A673 (cell line): ENCODE measurements around the gene SECTM1. TPM values are rescaled to one million over a fixed set of nuclear protein-coding genes. Genes with fewer than 3 reads are reported as not detected.

Experiments
- BruUV-seq: library from RNA; stranded (reverse); fragments of 400-500 nt; replicated peaks from 2 replicates; lab custom pipeline; 2021; lab: Mats Ljungman, UMichigan
- CTCF ChIA-PET: fragments of 300-600 bp; sonication (Branson Sonifier 250); formaldehyde crosslinking; loops from one replicate; lab custom pipeline; 2022; ENCODE audit warnings: antibody characterized with exemption; lab: Charles Lee
- POLR2A ChIA-PET: fragments of 300-600 bp; sonication (Branson Sonifier 250); formaldehyde crosslinking; loops from one replicate; lab custom pipeline; 2022; ENCODE audit warnings: antibody characterized with exemption; ENCODE audit not compliant: low non-redundant PET; lab: Charles Lee
- DNase-seq: peaks from one replicate; pipeline ENCODE4 v3.0.0-alpha.2; 2015; ENCODE audit warnings: low spot score
- H3K27ac ChIP-seq: fragments of 200-600 bp; sonication (generic); 2 replicates; pipeline ENCODE4 v1.5.1; 2016; ENCODE audit warnings: mixed run types, low read depth, mild to moderate bottlenecking, mixed read lengths, antibody characterized with exemption, low read length; ENCODE audit not compliant: poor library complexity, severe bottlenecking
- H3K27me3 ChIP-seq: fragments of 200-600 bp; sonication (generic); replicated peaks from 2 replicates; pipeline ENCODE4 v1.6.1; 2017; ENCODE audit warnings: mixed run types, low read depth, mild to moderate bottlenecking, mixed read lengths, antibody characterized with exemption, low read length; ENCODE audit not compliant: insufficient read depth, poor library complexity
- H3K36me3 ChIP-seq: fragments of 200-600 bp; sonication (generic); 2 replicates; pipeline ENCODE4 v1.6.1; 2016; ENCODE audit warnings: mixed run types, mild to moderate bottlenecking, mixed read lengths, antibody characterized with exemption, low read length; ENCODE audit not compliant: insufficient read depth, poor library complexity, severe bottlenecking
- H3K4me1 ChIP-seq: fragments of 200-600 bp; sonication (generic); 2 replicates; pipeline ENCODE4 v1.6.1; 2017; ENCODE audit warnings: mixed run types, mild to moderate bottlenecking, mixed read lengths, antibody characterized with exemption, low read length; ENCODE audit not compliant: insufficient read depth, poor library complexity, severe bottlenecking
- H3K4me3 ChIP-seq: fragments of 200-600 bp; sonication (generic); 2 replicates; pipeline ENCODE4 v1.5.1; 2016; ENCODE audit warnings: low read depth, mixed run types, mild to moderate bottlenecking, mixed read lengths, low read length; ENCODE audit not compliant: poor library complexity, severe bottlenecking
- H3K9me3 ChIP-seq: fragments of 200-600 bp; sonication (generic); 2 replicates; pipeline ENCODE4 v1.6.1; 2016; ENCODE audit warnings: mixed run types, low read depth, mild to moderate bottlenecking, mixed read lengths, antibody characterized with exemption, low read length; ENCODE audit not compliant: poor library complexity, severe bottlenecking
- CTCF ChIP-seq: fragments of 300-800, 200-600 bp; sonication (generic); conservative IDR thresholded peaks from 2 replicates; pipeline ENCODE4 v1.5.1; 2017; ENCODE audit warnings: low read depth, mild to moderate bottlenecking, antibody characterized with exemption, low read length, moderate library complexity, mixed read lengths
- EZH2 ChIP-seq: fragments of 200-600 bp; sonication (generic); IDR thresholded peaks from 2 replicates; pipeline ENCODE4 v1.6.1; 2017; ENCODE audit warnings: borderline replicate concordance, low read depth, mild to moderate bottlenecking, mixed read lengths, antibody characterized with exemption, low read length; ENCODE audit not compliant: poor library complexity, severe bottlenecking
- intact Hi-C: fragments of 100-400 bp; cut with micrococcal nuclease; formaldehyde crosslinking; loops from one replicate; pipeline ENCODE4 v1.10.0; 2022; ENCODE audit not compliant: unreplicated experiment
- total RNA-seq: library from RNA; stranded (reverse); gene quantifications from 2 replicates; pipeline ENCODE4 v1.2.3, GENCODE V29; 2021

Gene SECTM1
- total RNA-seq, 1 experiment from 2014 or later = 1.4 TPM

DNA sequence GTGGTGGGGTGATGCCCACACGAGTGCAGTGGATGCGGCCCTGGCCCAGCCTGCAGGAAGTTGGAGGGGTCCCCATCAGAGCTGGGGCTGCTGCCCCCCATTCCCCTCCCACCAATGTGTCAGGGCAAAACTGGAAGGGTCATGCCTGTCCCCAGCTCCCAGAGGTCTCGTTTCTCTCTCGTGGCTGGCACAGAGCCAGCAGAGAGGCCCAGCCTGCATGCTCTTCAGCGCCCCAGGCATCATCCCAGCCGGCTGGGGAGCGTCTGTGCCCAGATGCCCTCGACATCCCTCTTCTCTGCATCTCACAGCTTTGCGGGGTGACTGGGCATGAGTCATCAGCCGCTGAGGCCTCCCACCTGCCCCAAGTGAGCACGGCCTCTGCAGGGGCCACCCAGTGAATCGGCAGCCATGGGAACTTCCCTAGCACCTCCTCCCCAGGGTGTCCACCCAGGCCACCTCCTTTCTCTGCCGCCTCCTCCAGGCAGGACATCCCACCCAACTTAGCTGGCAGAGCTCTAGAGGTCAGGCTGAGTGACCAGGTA lies 50.3 kb downstream of the SECTM1 start:
- intact Hi-C loops = no loop called here
- H3K27ac ChIP-seq = no peak overlapping the region
- H3K9me3 ChIP-seq = no peaks in the 10 kb centered on the region
- no peaks in the 10 kb centered on the region for H3K36me3 ChIP-seq
- ChIA-PET CTCF (no interaction called here), POLR2A (no interaction called here)
- no TSS peak for BruUV-seq
- no peaks in the 10 kb centered on the region for H3K27me3 ChIP-seq
- peak; percentile 45 for DNase-seq
- no peak overlapping the region for H3K4me3 ChIP-seq
- TF ChIP-seq CTCF (no peak), EZH2 (no peak)
- peaks cover 9% of the 10 kb centered on the region for H3K4me1 ChIP-seq

DNA sequence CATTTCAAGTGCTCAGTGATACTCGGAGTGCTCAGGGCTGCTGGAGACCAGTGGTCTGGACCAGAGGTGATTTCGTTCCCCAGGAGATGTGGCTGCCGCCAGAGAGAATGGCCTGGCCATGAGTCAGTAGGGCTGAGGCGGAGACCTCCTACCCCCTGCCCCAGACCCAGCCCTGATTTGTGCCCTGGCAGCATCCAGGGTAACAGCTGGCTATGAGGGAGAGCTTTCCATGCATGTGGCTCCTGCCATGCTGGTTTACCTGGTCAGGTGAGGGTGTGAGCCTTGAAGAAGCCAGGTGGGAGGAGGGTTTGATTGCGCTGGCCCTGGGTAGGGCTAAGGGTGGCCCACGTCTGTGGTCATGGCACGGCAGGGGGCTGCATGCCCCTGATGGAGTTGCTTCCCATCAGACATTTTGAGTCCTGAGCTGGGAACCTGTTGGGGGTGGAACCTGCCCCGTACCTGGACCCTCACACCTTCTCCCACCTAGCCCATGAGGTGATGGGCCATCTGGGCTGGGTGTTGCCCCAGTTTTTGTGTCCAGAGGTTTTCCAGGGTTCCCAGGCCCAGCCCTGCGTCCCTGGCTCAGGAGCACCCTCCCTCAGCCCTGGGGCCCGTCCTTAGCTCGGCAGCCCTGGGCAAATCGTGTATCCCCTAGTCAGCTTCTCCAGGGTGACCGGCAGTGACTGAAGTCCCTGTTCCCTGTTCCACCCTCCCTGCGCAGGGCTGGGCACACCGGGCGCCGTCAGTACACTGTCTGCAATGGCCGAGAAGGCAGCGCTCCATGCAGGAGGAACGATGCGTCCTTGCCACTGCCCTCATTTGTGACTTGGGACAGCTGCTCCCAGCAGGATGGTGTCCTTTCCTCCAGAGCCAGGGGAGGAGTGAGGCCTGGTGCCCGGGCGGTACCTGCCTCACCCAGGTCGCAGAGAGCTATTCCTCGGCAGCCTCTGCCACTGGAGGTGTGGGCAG lies 51.0 kb downstream of the SECTM1 start:
- no peak for DNase-seq
- Histone ChIP-seq H3K27me3 (no peaks in the 10 kb centered on the region), H3K4me1 (peaks cover 5% of the 10 kb centered on the region), H3K9me3 (no peaks in the 10 kb centered on the region), H3K4me3 (no peak overlapping the region), H3K36me3 (no peaks in the 10 kb centered on the region), H3K27ac (no peak overlapping the region)
- no peak for TF ChIP-seq EZH2
- no peak for TF ChIP-seq CTCF
- POLR2A ChIA-PET = no interaction called here
- CTCF ChIA-PET = no interaction called here
- BruUV-seq = no TSS peak
- intact Hi-C loops = no loop called here

- intact Hi-C loops = no loop called here
- BruUV-seq = no TSS peak
- Histone ChIP-seq H3K9me3 (no peaks in the 10 kb centered on the region), H3K4me1 (peaks cover 5% of the 10 kb centered on the region), H3K36me3 (no peaks in the 10 kb centered on the region), H3K27me3 (no peaks in the 10 kb centered on the region), H3K4me3 (no peak overlapping the region), H3K27ac (no peak overlapping the region)
- TF ChIP-seq CTCF (no peak), EZH2 (no peak)
- ChIA-PET CTCF (no interaction called here), POLR2A (no interaction called here)
- DNase-seq = no peak
Observed at GRCh38 chr17:82281502-82282238, 51.9 kb downstream of the SECTM1 start.
